Sigmoid colon (tissue), 4 donors: ENCODE results near the gene SLC1A5.

Experiments
- POLR2A ChIP-seq, 2 donors: fragments of 450-650 bp; IDR thresholded peaks; one replicate each; pipeline ENCODE4 v1.6.1; 2016; ENCODE audit warnings: antibody characterized with exemption in 2 of 2, mild to moderate bottlenecking in 2 of 2, moderate library complexity in 2 of 2
- POLR2AphosphoS5 ChIP-seq, 4 donors: sonication (generic); formaldehyde crosslinking; IDR thresholded peaks; one replicate each; pipeline ENCODE4 v1.6.1; 2017; ENCODE audit warnings: antibody characterized with exemption in 4 of 4
- TF ChIP-seq, protein P1 (sequence below), 4 experiments: fragments of 450-650 bp in 3 of 4; fragments of 200-600 bp in 1 of 4; IDR thresholded peaks; one replicate each; pipeline ENCODE4 v1.5.1; 2016 to 2019; ENCODE audit warnings: antibody characterized with exemption in 4 of 4, mild to moderate bottlenecking in 3 of 4, moderate library complexity in 2 of 4

GRCh38 chr19:46731007-46731501, 57.3 kb downstream of the SLC1A5 start:
- TF ChIP-seq POLR2A (IDR thresholded peaks at IDR 0.05) (no peak), POLR2AphosphoS5 (IDR thresholded peaks at IDR 0.05) (no peak)
- TF ChIP-seq, protein P1, sequence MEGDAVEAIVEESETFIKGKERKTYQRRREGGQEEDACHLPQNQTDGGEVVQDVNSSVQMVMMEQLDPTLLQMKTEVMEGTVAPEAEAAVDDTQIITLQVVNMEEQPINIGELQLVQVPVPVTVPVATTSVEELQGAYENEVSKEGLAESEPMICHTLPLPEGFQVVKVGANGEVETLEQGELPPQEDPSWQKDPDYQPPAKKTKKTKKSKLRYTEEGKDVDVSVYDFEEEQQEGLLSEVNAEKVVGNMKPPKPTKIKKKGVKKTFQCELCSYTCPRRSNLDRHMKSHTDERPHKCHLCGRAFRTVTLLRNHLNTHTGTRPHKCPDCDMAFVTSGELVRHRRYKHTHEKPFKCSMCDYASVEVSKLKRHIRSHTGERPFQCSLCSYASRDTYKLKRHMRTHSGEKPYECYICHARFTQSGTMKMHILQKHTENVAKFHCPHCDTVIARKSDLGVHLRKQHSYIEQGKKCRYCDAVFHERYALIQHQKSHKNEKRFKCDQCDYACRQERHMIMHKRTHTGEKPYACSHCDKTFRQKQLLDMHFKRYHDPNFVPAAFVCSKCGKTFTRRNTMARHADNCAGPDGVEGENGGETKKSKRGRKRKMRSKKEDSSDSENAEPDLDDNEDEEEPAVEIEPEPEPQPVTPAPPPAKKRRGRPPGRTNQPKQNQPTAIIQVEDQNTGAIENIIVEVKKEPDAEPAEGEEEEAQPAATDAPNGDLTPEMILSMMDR (IDR thresholded peaks at IDR 0.05), result no peak
